Testis (tissue), 2 donors: ENCODE results near the gene INSR.

ENCODE experiments used
- POLR2A ChIP-seq: fragments of 450-650 bp; IDR thresholded peaks from one replicate; pipeline ENCODE4 v1.6.1; 2017; ENCODE audit warnings: antibody characterized with exemption, mild to moderate bottlenecking, moderate library complexity
- TF ChIP-seq, protein P1 (sequence below), 3 experiments: fragments of 450-650 bp in 2 of 3; fragments of 200-600 bp in 1 of 3; sonication (generic) in 1 of 3; IDR thresholded peaks; one replicate each; pipeline ENCODE4 v1.5.1; 2016 to 2019; ENCODE audit warnings: antibody characterized with exemption in 3 of 3, mild to moderate bottlenecking in 2 of 3, moderate library complexity in 1 of 3

DNA sequence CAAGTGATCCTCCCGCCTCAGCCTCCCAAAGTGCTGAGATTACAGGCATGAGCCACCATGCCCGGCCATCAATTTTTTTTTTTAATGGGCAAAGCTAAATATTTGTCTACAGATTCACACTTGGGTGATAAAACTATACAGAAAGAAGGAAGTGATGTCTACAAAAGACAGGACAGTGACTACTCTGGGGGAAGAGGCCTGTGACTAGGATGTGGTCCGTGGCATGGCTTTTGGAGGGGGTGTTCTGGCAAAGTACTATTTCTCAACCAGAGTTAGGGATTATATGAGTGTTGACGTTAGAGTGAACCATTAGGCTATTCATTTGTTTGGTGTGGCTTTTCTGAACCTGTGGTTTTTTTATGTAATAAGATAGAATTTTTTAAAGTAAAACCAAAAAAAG lies 42.7 kb downstream of the INSR start:
- TF ChIP-seq, protein P1, sequence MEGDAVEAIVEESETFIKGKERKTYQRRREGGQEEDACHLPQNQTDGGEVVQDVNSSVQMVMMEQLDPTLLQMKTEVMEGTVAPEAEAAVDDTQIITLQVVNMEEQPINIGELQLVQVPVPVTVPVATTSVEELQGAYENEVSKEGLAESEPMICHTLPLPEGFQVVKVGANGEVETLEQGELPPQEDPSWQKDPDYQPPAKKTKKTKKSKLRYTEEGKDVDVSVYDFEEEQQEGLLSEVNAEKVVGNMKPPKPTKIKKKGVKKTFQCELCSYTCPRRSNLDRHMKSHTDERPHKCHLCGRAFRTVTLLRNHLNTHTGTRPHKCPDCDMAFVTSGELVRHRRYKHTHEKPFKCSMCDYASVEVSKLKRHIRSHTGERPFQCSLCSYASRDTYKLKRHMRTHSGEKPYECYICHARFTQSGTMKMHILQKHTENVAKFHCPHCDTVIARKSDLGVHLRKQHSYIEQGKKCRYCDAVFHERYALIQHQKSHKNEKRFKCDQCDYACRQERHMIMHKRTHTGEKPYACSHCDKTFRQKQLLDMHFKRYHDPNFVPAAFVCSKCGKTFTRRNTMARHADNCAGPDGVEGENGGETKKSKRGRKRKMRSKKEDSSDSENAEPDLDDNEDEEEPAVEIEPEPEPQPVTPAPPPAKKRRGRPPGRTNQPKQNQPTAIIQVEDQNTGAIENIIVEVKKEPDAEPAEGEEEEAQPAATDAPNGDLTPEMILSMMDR (IDR thresholded peaks at IDR 0.05) = no peak
- no peak for TF ChIP-seq POLR2A
